GM19463 (cell line): ENCODE data around the gene KRTAP20-2.

ENCODE experiments used
- ATAC-seq: cut with Tn5 transposase; IDR thresholded peaks from one replicate; pipeline ENCODE4 v1.9.1; 2021; ENCODE audit warnings: mild to moderate bottlenecking, moderate library complexity; ENCODE audit not compliant: unreplicated experiment

Gene KRTAP20-2

DNA sequence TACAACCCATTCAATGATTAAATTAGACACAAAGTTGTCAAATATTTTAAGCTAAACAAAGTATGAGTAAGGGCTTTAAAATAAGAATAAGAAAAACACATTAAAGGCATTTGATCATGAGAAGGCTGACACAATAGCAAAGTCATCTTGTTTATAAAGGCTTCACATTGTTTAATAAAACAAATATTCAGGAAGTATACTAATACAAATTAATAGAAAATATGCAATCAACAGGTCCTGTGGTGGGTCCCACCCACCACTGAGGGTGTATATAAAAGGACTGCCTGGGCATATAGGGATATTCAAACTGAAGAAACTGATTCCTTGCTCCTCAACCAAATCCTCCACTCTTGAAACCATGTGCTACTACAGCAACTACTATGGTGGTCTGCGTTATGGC lies at the start of gene KRTAP20-2:
Gene KRTAP20-2, plus strand, starts transcription at position 301 of the 400 bp plus-strand sequence. Its CDS starts 58 bp downstream, at position 359.
- no peak for ATAC-seq

DNA sequence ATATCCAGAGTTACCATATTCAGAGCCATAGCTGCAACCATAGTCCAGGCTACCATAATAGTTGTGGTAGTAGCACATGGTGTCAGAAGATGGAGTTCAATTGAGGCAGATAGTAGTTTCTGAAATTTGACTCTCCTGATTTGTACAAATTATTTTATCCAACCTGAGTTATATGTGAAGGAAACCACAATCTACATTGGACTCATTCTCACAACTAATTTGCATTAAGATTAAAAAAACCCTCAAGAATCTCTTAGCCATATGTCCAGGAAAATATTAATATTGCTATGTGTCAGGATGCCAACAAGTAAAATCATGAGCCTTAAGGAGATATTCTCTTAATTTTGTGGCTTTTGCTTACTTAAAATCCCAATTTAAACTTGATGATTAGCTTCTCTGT lies 44.7 kb upstream of the KRTAP20-2 start, which contains the start of gene KRTAP22-2:
Gene KRTAP22-2, minus strand, starts transcription at position 101 of the 400 bp plus-strand sequence.
- ATAC-seq, result no peak

DNA sequence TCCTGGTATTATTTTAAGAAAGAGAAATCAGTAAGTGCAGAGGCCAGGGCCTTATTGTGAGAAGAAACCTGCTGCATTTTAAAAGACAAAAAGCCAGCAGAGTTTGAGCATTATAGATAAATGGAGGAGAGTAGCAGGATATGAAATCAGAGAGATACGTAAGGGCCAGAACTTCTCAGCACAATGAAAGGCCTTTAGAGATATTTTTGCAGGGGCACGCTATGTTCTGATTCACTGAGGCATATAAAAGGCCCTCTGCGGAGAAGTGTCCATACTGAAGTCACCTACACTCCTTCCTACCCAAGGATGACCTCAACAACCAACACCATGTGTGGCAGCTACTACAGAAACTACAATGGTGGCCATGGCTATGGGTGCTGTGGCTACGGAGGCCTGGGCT lies 42.9 kb upstream of the KRTAP20-2 start, which contains the start of gene KRTAP6-3:
Gene KRTAP6-3, plus strand, starts transcription at position 301 of the 400 bp plus-strand sequence. Its CDS starts 6 bp downstream, at position 307.
- no peak for ATAC-seq

DNA sequence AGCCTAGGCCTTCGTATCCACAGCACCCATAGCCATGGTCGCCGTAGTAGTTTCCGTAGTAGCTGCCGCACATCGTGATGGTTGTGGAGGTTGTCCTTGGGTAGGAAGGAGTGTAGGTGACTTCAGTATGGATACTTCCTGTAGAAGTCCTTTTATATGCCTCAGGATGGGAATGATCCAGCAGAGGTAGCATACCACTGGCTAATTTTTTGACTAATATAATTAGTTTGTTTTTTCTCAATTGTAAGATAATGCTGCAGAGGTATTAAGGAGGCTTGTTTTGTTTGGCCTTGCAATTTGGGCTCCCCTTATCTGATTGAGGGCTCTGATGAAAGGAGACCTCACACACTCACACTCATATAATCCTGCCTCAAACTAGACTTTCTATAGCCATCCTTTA lies 36.2 kb upstream of the KRTAP20-2 start, which contains the start of gene KRTAP6-2:
Gene KRTAP6-2, minus strand, starts transcription at position 101 of the 400 bp plus-strand sequence. Its CDS starts 28 bp downstream, at position 73.
- no peak for ATAC-seq

DNA sequence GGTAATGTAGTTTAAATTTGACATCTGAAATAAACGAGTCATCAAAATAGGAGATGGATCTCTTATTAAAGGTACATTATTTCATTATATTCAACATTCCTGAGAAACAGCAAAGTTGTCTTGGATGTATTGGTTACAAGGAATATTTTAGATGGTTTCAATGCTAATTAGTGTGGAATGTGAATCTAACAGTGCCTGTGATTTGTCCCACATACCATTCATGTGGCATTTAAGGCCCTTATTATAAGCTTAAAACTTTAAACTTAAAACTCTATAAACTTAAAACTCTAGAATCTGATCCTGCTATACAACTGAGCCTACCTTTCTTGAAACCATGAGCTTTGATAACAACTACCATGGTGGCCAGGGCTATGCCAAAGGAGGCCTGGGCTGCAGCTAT lies 34.2 kb upstream of the KRTAP20-2 start, which contains the start of gene KRTAP22-1:
Gene KRTAP22-1, plus strand, starts transcription at position 301 of the 400 bp plus-strand sequence.
- ATAC-seq, result no peak

DNA sequence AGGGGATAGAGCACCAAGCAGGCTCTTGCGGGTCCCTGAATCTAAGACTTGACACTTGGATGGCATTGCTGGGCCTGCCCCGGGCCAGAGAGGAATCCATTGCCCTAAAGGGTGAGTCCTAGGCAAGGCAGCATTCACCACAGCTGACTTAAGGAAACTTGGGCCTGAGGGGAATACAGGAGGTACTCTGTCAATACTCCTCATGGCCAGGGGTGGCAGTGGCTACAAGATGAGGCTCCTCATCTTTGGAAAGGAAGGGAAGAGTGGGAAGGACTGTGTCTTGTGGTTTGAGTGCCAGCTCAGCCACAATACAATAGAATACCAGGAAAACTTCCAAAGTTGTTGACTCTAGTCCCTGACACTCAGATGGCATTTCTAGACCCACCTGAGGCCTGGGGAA lies 29.0 kb upstream of the KRTAP20-2 start:
- no peak for ATAC-seq

DNA sequence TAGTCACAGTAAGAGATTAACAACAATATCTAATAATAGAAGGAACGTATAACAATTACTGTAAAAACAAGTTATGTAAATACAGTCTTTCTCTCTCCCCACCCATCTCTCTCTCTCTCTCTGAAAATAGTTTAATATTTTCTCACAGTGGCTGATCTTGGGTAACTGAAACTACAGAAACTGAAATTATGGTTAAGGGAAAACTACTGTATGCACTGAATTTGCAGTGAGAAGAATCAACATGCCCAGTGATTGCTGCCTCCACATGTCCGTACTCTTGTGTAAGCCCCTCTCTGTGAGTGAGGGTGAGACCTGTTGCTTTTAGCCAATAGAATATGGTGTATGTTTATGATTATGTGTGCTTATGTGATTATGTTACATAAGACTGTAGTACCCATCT lies 22.9 kb upstream of the KRTAP20-2 start:
- no peak for ATAC-seq

DNA sequence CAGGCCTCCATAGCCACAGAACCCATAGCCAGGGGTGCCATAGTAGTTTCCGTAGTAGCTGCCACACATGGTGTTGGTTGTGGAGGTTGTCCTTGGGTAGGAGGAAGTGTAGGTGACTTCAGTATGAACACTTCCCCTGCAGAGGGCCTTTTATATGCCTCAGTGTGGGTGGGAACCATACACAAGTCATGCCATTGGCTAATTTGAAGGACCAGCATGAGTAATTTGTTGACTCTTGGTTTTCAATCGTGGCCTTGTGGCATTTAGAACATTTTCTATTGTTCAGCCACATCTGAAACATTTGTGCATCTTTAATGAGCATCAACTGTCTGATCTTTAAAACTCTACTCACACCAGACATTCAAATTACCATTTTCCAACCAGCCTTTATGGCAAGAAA lies 21.2 kb upstream of the KRTAP20-2 start, which contains the start of gene KRTAP6-1:
Gene KRTAP6-1, minus strand, starts transcription at position 95 of the 400 bp plus-strand sequence. Its CDS starts 26 bp downstream, at position 69.
- ATAC-seq, result no peak

DNA sequence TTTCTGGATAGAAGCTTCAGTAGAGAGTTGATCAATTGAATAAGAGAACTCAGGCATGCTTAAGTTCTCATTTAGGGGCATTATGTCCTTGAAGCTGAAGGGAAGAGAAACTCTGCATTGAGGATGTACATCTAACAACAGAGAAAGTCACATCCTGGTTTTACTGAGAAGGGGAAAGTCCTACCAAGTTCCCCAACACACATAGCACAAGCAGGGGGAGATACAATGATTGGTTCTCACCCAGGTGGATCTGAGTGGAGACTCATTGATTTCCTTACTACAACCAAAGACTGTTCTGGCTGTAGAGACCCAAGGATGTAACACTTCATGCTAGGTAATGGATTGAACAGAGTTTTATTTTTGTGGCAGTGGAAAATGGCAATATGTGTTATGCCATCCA lies 19.8 kb upstream of the KRTAP20-2 start:
- ATAC-seq, result no peak

DNA sequence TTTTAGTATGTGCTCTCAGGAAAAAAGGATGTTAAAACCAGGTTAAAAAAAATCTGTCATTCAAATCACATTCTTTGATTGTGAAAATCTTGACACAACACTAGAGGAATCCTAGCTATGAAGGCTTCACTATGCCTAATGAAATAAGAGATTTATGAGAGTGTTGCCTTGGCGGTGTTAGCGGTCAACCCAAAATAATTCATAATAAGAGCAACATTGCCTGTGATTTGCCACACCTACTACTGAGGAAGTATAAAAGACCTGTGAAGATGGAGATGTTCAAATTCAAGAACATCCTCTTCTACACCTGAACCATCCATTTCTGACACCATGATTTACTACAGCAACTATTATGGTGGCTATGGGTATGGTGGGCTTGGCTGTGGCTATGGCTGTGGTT lies 18.9 kb upstream of the KRTAP20-2 start, which contains the start of gene KRTAP20-1:
Gene KRTAP20-1, plus strand, starts transcription at position 301 of the 400 bp plus-strand sequence. Its CDS starts 30 bp downstream, at position 331.
- ATAC-seq, result no peak

DNA sequence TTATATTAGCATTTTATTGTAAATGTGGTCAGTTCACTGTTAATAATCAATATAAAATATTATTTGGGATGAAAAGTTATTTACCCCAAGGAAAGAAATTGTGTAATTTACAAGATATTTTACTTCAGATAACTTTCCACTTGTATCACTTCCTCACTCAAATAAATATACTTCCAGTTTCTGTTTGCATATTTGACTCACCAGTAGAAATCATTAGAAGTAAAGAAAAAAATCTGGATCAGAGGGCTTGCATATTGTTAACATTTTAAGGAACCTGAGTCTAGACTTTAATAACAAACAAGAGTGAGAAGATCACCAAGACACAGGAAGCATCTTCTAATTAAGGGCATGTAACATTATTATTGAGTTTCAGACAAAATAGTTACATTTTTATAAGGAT lies 14.9 kb upstream of the KRTAP20-2 start:
- ATAC-seq, result no peak

DNA sequence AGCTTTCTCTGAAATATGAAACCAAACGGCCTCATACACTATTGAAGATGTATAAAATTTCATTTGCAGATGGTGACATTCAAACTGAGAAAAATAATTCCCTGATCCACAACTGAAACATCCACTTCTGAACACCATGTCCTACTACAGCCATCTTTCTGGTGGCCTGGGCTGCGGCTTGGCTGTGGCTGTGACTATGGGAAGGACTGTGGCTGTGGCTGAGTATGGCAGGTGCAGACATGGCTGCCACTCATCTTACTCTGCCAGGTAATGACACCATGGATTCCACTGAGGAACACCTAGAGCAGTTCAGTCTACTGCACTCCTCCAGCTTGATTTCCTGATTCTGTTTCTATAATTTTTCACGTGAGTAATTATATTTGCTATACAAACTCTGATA lies 14.5 kb upstream of the KRTAP20-2 start, which contains the start of gene KRTAP20-4:
Gene KRTAP20-4, plus strand, starts transcription at position 106 of the 400 bp plus-strand sequence.
- ATAC-seq, result no peak

DNA sequence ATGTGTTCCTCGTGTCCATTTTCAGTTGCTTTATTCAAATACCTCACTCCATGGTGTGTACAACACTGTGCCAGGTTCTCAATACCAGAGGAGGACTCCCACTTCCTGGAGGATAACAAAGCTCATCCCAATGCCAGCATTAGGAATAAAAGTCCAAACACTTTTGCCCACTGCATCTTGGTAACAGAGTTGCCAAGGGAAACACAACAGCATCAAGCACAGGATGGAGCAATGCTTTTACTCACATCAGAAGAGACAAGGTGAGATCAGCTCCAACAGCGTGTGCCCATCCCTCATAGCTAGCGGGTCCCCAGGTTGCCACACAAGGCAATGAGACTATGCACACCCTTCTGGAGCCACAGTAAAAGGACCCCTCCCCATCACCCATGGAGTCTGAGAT lies 11.6 kb upstream of the KRTAP20-2 start:
- no peak for ATAC-seq

DNA sequence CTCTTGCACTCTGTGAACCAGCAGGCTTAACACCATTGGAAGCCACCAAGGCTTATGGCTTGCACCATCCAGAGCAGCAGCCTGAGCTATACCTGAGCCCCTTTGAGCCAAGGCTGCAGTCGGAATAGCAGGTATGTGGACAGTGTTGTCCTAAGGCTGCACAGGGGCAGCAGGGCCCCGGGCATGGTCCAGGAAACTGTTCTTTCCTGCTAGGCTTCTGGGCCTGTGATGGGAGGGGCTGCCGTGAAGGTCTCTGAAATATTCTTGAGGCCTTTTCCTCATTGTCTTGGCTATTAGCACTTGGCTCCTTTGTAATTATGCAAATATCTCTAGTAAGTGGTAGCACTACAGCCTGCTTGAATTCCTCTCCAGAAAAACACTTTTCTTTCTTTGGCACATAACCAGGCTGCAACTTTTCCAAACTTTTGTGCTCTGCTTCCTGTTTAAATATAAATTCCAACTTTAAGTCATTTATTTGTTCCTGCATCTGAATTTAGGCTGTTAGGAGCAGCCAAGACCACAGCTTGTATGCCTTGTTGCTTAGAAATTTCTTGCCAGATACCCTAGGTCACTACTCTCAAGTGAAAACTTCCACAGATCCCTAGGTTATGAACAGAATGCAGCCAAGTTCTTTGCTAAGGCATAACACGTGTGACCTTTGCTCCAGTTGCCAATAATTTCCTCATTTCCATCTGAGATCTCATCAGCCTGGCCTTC lies 9.4 kb upstream of the KRTAP20-2 start:
- ATAC-seq, result no peak

DNA sequence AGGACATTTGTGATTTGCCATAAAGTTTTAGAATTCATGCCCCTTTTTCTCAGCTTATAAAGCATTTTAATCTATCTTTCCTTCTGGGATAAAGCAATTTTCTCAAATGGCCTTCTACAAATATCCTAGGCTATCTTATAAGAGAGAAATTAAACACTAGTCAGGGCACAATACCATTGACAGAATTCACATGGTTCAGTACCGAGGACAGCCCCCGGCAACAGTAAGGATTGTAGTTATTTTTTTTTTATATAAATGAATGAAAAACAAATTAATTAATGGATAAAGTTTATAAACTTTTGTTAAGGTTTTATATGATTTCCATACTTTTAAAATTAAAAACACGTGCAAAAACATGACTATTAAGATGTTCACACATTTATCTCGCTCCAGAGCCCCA lies 6.9 kb upstream of the KRTAP20-2 start:
- no peak for ATAC-seq

DNA sequence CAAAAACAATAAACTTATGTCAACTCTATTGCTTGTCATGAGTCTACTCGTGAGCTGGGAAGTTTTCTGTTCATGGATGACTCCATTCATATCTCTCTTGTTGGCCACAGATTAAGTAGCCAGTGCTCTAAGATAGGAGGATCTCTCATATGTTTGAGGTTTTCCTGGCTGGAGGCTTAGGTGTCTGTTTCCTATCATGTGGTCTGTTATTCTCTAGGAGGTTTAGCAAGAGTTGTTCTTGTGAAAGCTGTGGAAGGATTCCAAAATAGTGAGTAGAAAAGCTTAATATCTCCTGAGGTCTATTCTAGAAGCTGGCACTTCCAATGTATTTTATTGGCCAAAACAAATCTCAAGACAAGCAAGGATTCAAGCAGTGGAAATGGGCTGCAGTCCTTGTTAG lies 5.8 kb upstream of the KRTAP20-2 start:
- no peak for ATAC-seq

DNA sequence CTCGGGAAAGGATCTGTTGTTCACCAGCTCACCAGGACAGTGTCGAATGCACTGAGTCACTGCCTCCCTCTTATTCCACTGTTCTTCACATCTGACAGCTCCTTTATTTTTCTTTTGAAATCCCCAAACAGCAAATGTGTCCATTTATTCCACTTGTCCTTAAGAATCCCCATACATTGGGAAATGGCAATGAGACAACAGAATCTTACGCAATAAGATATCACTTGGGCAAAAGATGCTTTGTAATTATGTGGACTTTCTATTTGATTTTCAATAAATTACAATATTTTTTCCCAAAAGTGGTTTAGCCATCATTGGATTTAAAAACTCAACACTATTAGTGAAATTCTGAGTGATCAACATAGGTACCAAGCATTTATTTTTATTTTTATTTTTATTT lies 3.7 kb downstream of the KRTAP20-2 start:
- no peak for ATAC-seq

DNA sequence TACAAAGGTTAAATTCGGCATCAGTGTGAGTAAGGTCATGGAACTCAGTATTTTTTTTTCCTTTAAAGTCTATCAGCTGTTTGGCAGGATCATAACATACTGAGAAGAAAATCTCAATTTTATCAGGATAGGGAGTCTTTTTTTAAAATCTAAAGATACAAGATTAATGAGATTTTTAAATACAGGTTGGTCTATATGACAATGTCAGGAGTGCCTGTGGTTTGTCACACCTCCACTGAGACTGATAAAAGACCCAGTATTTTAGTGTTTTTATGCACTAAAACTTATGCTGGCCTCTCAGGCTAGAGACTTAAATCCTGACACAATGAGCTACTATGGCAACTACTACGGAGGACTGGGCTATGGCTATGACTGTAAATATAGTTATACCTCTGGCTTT lies 7.6 kb downstream of the KRTAP20-2 start, which contains the start of gene KRTAP20-3:
Gene KRTAP20-3, plus strand, starts transcription at position 301 of the 400 bp plus-strand sequence.
- no peak for ATAC-seq

DNA sequence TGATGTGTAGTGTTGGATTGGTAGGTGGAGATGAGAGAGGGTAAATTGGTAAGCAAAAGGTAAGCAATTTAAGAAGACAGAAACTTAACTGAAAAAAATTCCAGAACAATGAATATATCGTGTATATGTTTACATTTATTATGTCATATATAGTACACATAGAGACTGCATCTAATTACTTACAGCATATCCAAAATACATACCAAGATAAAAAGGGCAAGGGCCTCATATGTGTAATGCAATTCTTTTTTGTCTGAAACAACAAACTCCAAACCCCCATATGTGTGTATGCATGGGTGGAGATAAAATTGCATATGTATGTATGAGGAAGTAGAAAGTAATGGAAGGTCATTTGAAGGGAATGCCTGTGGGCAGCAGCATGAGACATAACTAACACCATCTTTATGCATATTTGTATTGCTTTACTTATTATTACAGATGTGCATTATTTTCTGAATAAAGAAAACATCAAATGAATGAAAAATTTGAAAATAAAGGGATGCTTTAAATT lies 12.0 kb downstream of the KRTAP20-2 start:
- no peak for ATAC-seq

DNA sequence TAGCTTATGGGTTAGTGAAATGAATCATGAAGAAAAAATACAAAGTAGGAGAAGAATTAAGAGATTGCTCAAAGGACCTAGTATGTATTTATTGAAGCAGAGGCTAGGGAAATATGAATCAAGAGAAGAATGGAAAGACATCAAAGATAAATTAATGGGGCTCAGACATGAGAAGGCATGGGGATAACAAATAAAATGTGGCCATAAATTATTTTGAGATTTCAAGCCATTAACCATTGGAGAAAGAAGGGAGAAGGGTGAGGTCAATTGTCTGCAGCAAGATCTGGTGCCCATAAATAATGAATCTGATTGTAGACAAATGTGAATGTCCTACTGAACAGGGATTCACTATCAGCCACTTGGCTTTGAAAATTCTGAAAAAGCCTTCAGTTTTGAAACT lies 17.9 kb downstream of the KRTAP20-2 start:
- no peak for ATAC-seq

DNA sequence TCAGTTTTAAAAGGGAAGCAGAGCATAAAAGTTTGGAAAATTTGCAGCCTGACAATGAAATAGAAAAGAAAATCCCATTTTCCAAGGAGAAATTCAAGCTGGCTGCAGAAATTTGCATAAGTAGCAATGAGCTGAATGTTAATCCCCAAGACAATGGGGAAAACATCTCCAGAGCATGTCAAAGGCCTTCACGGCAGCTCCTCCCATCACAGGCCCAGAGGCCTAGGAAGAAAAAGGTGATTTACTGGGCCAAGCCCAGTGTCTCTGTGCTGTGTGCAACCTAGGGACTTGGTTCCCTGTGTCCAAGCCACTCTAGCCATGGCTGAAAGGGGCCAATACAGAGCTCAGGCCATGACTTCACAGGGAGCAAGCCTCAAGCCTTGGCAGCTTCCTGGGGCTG lies 33.8 kb downstream of the KRTAP20-2 start:
- ATAC-seq, result no peak
